ENCODE results near the gene OSGIN1.

- TF ChIP-seq CTCF (IDR thresholded peaks at IDR 0.05; ENCODE audit: low read depth, low read length), result no peak
- no peak for TF ChIP-seq EZH2phosphoT487 (IDR thresholded peaks at IDR 0.05; ENCODE audit: low read depth)
Observed at GRCh38 chr16:83906683-83907082, 46.4 kb upstream of the OSGIN1 start.
